ENCODE results near the gene RNF223.
"Not testable (repeated sequence)": the region's sequence is repeated elsewhere in the genome, so short reads cannot be mapped to it uniquely, and the experiment has no call there.

RNF223 gene

DNA sequence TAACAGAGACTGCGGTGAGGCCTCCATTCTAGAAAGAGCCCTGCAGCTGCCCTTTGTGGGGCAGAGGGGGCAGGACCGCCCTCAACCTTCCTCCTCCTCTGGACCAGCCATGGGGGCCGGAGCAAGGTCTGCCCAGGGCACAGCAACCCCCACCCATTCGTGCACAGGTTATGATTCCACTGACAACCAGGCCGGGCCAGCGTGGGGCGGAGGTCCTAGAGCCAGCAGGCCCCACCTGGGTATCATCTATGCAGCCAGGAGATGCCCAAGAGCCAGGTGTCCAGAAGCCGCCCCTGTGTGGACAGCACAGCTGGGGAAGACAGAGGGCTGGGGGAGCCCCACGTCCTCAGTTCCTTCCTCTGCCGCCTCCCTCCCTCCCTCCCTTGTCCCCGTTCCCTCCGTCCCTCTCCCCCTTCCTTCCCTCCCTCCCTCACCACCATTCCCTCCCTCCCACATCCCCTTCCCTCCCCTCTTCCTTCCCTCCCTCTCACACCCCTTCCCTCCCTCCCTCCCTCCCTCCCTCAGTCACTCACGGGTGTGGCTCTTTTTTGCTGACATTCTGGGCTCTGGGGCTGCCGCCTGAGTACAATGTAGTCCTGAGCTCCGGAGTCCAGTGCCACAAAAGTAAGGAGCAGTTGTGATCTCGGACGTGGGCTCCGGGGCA, 12.3 kb downstream of the RNF223 start:
- in situ Hi-C loops (cut with MboI; ENCODE audit: low sequenced_read_pairs), result no loop called here

DNA sequence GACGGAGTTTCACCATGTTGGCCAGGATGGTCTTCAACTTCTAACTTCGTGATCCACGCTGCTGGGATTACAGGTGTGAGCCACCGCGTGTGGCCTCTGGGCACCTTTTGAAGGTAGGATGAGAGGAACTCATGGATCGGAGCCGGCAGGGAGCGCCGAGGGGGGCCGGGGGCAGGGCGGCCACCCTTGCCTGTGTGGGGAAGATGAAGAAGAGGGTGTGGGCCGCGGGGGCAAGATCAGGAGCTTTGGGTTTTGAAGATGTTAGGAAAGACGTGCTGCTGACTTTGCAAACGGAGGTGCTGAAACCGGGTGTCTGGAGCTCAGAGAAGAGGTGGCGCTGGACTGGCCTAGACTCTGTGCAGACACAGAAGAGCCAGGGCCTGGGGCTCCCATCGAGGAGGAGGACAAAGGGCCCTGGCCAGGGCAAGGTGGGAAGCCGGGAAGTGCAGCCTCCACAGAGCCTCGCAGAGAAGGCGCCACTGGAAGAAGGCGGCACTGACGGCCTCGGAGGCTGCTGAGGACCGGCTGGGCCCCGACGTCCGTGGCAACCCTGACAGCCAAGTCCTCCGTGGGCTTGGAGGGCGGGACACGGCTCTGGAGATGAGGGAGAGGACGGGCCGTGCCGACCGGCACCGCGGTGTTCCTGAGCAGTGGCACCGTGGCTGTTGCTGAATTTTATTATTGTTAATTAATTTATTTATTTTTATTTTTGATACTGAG, 13.7 kb downstream of the RNF223 start:
- in situ Hi-C loops (cut with MboI; ENCODE audit: low sequenced_read_pairs), result no loop called here

DNA sequence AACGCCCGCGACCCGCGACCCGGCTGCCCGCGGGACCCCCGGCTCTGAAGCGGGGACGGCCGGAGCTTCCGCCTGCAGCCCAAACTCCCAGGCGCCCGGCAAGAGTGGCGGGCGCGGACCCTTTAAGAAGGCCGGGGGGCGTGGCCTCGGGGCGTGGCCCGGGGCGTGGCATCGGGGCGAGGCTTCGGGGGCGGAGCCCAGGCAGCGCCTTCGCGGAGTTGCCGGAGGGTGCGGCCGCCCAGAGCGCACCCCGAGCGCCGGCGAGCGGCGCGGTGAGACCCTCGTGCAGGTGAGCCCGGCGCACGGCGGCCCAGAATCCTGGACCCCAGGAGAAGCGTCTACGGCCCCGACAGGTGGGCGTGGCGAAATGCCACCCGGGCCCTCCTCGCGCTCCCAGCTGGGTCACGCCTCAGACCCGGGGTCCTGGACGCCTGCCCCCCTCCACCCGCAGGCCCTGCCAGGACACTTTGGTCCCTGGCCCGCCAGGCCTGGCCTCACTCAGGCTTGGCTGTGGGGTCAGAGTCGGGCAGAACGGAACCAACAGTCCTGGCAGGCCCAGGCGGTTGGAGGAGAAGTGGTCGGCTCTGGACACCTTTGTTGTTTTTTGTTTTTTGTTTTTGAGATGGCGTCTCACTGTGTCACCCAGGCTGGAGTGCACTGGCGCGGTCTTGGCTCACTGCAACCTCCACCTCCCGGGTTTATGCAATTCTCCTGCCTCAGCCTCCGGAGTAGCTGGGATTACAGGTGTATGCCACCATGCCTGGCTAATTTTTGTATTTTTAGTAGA, 14.4 kb downstream of the RNF223 start:
- in situ Hi-C loops (cut with MboI; ENCODE audit: low sequenced_read_pairs), result no loop called here

DNA sequence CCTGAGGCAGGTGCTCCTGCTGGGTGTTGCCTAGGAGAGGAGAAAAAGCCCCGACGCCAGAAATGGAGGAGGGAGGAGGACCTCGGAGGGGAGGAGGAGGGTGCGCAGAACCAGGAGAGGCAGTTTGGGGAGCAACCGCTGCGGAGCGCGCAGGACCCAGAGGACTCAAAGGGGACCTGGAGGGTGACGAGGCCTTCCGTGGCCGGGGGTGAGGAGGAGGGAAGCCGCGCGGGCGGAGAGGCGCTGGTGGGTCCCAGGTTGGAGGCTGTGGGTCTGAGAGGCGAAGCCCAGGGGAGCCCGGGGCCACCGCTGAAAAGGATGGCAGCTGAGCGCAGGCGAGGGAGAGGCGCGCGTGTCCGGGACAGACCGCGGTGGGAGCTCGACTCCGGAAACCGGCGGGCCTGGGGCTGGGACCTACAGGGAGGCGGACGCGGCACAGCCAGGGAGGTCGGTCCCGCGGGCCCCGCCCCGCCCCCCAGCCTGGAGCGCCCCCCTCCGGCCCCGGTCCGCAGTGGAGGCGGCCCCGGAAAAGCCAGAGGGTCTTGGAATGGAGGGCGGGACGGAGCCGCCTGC, 15.1 kb downstream of the RNF223 start:
- in situ Hi-C loops (cut with MboI; ENCODE audit: low sequenced_read_pairs), result no loop called here

DNA sequence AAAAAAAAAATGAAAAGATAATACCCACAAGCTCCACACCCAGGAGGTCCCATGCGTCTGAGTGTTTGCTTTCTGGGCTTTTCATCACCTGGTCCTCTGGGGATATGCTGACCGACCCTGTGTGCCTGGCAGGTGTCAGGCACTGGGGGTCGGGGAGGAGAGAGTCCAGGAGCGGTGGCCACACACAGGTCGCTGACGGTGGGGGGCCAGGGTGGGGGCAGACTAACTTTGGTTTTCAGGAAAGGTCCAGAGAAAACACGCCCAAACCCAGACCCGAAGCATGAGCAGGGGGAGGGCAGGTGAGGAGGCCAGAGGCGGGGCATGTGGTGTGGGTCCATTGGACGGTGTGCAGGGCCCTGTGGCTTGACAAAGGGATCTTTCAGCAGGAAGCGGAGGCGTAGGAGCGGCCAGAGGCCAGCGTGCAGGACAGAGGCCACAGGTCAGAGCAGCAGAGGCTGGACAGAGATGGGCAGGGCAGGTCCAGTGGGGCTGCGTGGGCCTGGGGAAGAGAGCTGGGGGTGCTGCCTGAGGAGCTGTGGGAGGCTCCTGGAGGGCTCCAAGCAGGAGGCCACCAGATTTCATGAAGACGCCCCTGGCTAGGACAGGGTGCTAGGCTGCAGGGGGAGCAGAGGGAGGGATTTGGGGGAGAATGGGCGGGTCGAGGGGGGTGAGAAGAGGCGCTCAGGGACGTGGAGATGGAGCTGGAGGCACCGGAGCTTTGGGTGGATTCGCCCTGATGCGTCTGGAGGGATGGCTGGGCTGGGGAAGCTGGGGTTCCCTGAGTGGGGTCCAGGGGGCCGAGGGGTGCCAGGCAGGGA, 15.8 kb downstream of the RNF223 start:
- in situ Hi-C loops (cut with MboI; ENCODE audit: low sequenced_read_pairs), result no loop called here

GRCh38 chr1:1057769-1058087, 16.4 kb downstream of the RNF223 start:
- in situ Hi-C loops (cut with MboI; ENCODE audit: low sequenced_read_pairs), result not testable (repeated sequence)

GRCh38 chr1:1055841-1056736, 18.0 kb downstream of the RNF223 start:
- in situ Hi-C loops (cut with MboI; ENCODE audit: low sequenced_read_pairs), result no loop called here

DNA sequence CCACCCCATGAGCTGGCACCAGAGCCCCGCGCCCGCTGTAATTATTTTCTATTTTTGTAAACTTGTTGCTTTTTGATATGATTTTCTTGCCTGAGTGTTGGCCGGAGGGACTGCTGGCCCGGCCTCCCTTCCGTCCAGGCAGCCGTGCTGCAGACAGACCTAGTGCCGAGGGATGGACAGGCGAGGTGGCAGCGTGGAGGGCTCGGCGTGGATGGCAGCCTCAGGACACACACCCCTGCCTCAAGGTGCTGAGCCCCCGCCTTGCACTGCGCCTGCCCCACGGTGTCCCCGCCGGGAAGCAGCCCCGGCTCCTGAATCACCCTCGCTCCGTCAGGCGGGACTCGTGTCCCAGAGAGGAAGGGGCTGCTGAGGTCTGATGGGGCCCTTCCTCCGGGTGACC, 19.1 kb downstream of the RNF223 start:
- in situ Hi-C loops (cut with MboI; ENCODE audit: low sequenced_read_pairs), result no loop called here

DNA sequence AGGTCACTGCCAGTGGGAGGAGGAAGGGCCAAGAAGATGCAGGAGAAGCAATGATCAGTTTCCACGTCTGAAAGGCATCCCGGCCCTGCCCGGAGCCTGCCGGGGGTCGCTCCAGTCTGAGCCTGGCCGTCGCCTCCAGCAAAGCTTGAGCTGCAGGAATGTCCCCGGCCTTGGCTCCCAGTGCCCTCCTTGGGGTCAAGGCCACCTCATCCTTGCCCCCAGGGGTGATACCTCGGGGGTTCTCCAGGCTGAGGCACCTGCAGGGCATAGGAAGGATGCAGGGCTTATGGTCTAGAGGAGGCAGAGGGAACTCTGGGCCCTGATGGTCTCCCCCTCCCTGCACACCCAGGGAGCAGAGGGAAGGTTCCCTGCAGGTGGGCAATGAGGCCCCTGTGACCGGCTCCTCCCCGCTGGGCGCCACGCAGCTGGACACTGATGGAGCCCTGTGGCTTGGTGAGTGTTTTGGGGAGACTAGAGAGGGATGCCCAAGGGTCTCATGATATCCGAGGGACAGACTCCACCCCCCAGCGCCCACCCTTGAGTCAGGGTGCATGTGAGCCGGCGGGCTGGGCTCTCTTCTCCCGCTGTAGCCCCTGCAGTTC, 19.9 kb downstream of the RNF223 start:
- in situ Hi-C loops (cut with MboI; ENCODE audit: low sequenced_read_pairs), result no loop called here

GRCh38 chr1:1053682-1054081, 20.4 kb downstream of the RNF223 start:
- in situ Hi-C loops (cut with MboI; ENCODE audit: low sequenced_read_pairs), result no loop called here

- in situ Hi-C loops (cut with MboI; ENCODE audit: low sequenced_read_pairs), result no loop called here
Observed at GRCh38 chr1:1053022-1053421, 21.1 kb downstream of the RNF223 start.

- in situ Hi-C loops (cut with MboI; ENCODE audit: low sequenced_read_pairs), result no loop called here
Observed at GRCh38 chr1:1052003-1052840, 21.9 kb downstream of the RNF223 start.

GRCh38 chr1:1051127-1051810, 22.8 kb downstream of the RNF223 start:
- in situ Hi-C loops (cut with MboI; ENCODE audit: low sequenced_read_pairs), result no loop called here

DNA sequence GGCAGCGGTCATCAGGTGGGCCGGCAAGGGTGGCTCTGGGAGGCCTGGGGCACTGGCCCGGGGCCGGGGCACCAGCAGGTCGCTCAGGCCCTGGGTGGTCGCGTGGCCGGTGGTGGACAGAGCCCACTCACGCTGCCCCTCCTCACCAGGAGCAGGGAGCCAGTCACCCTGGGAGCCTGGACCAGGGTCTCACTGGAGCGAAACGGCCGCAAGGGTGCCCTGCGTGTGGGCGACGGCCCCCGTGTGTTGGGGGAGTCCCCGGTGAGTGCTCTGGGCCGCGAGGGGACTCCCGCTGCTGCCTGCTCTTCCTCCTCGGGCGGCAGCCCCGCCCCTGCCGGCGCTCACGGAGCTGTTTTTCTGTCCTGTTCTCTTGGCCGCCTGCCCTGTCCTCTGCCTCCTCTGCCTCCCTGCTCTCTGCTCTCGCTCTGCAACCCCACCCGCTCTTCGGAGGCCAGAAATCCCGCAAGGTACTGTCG, 23.5 kb downstream of the RNF223 start:
- in situ Hi-C loops (cut with MboI; ENCODE audit: low sequenced_read_pairs), result no loop called here

GRCh38 chr1:1049318-1050165, 24.6 kb downstream of the RNF223 start:
- in situ Hi-C loops (cut with MboI; ENCODE audit: low sequenced_read_pairs), result no loop called here

DNA sequence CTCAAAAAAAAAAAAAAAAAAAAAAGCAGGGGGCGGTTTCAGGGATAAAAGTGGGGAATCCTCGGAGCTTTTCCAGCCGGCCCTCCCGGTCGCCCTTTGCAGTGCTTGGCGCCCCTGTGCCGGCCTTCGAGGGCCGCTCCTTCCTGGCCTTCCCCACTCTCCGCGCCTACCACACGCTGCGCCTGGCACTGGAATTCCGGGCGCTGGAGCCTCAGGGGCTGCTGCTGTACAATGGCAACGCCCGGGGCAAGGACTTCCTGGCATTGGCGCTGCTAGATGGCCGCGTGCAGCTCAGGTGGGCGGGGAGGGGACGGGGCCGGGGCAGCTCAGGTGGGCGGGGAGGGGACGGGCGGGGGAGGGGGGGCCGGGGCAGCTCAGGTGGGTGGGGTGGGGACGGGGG, 25.3 kb downstream of the RNF223 start:
- in situ Hi-C loops (cut with MboI; ENCODE audit: low sequenced_read_pairs), result no loop called here

- in situ Hi-C loops (cut with MboI; ENCODE audit: low sequenced_read_pairs), result no loop called here
Observed at GRCh38 chr1:1047963-1048362, 26.1 kb downstream of the RNF223 start.
